Astrocyte (in vitro differentiated cells and primary cell): ENCODE measurements around the gene MMP26.

Source experiments
- EZH2 ChIP-seq: IDR thresholded peaks from 2 replicates; pipeline ENCODE4 v1.6.1; 2012; ENCODE audit warnings: mild to moderate bottlenecking, low read length, inconsistent platforms; ENCODE audit not compliant: insufficient read depth
- TF ChIP-seq, protein P1 (sequence below): IDR thresholded peaks from 2 replicates; pipeline ENCODE4 v1.5.1; 2011; ENCODE audit warnings: low read depth, mild to moderate bottlenecking, inconsistent platforms, low read length, moderate library complexity; ENCODE audit not compliant: insufficient read depth

DNA sequence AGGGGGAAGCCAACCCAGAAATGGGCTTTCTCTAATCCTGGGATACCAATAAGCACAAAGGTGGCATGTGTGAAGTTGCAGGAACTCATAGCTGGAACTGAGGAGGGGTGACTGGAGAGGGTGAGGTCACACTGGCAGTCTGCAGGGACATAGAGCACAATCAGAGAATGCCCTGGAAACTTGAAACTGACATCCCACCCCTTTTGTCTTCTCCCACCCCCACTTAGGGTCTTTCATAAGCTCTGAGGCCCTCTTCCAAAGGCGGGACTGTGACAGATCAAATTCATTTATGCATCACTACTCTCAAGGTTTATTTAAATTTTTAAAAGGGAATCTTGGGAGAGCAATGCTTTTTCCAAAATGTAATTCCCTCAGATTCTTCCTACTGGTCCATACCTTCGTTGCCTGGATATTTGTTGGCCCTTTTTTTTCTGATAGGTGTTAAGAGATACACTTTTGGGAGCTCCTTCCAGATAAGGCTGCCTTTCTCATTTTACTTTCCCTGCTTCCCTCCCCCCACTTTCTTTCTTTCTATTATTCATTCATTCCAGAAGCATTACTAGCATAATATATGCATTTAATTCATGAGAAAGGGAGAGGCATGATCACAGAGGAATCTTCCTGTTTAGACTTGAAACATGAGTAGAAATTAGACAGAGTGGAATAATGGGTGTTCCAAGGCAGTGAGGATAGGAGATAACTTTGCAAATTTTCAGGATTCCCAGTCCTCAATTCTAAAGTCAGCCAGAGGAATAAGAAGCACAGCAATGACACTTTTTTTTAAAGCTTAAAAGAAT, 21.8 kb upstream of the MMP26 start:
- TF ChIP-seq EZH2 = no peak
- TF ChIP-seq, protein P1, sequence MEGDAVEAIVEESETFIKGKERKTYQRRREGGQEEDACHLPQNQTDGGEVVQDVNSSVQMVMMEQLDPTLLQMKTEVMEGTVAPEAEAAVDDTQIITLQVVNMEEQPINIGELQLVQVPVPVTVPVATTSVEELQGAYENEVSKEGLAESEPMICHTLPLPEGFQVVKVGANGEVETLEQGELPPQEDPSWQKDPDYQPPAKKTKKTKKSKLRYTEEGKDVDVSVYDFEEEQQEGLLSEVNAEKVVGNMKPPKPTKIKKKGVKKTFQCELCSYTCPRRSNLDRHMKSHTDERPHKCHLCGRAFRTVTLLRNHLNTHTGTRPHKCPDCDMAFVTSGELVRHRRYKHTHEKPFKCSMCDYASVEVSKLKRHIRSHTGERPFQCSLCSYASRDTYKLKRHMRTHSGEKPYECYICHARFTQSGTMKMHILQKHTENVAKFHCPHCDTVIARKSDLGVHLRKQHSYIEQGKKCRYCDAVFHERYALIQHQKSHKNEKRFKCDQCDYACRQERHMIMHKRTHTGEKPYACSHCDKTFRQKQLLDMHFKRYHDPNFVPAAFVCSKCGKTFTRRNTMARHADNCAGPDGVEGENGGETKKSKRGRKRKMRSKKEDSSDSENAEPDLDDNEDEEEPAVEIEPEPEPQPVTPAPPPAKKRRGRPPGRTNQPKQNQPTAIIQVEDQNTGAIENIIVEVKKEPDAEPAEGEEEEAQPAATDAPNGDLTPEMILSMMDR = no peak
